Measurements from ENCODE around the gene FAM114A1.

DNA sequence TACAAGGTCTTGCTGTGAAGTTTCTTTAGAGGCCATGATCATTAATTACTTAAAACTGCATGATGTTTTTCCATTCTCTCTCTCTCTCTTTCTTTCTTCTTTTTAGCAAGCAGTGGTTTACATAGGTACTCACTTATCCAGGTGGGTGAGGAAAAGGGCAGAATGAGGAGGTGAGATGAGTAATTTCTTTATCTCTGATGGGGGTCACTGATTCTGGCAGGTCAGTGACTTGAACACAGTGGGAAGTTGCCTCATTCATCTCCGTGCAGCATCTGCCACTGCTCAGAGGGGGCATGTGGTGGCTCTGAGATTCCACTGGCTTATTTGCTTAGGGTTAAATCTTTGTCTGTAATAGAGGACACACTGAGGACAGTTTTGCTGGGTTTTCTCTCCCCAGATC lies 62.6 kb downstream of the FAM114A1 start:
- TF ChIP-seq CTCF (IDR thresholded peaks at IDR 0.05; ENCODE audit: low read depth, low read length) = no peak
- TF ChIP-seq POLR2A (IDR thresholded peaks at IDR 0.05; ENCODE audit: extremely low read depth, insufficient read length) = no peak
- TF ChIP-seq, protein P1, sequence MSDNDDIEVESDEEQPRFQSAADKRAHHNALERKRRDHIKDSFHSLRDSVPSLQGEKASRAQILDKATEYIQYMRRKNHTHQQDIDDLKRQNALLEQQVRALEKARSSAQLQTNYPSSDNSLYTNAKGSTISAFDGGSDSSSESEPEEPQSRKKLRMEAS (IDR thresholded peaks at IDR 0.05; ENCODE audit: low read depth, low read length) = no peak
- TF ChIP-seq MYC (IDR thresholded peaks at IDR 0.05; ENCODE audit: low read depth, low read length) = no peak
